Body of pancreas (tissue), 4 donors: ENCODE data around the gene TAMALIN. TPM values are rescaled to one million over a fixed set of nuclear protein-coding genes. Genes with fewer than 3 reads are reported as not detected.

Source experiments
- ATAC-seq: fragments of 150-250 bp; one replicate; pipeline ENCODE4 v1.9.1; 2016
- DNase-seq, 4 donors: peaks; one replicate each; pipeline ENCODE4 v3.0.0-alpha.2; 2019
- H3K27ac ChIP-seq, 4 donors: fragments of 200-600 bp; sonication (generic); 1 replicate in 3 of 4; 2 replicates in 1 of 4; pipeline versions ENCODE4 v1.5.1 to v1.6.1; 2016 to 2019; ENCODE audit warnings: mild to moderate bottlenecking in 1 of 4, mixed read lengths in 1 of 4, moderate library complexity in 1 of 4
- H3K27me3 ChIP-seq, 2 donors: fragments of 200-600 bp; sonication (generic); one replicate each; pipeline ENCODE4 v1.6.0; 2016; ENCODE audit warnings: mild to moderate bottlenecking in 1 of 2
- H3K36me3 ChIP-seq, 2 donors: fragments of 200-600 bp; sonication (generic); replicated peaks in 1 of 2; 2 replicates each; pipeline ENCODE4 v1.5.1; 2016; ENCODE audit warnings: low read depth in 2 of 2; ENCODE audit not compliant: insufficient read depth in 1 of 2
- H3K4me1 ChIP-seq: fragments of 200-600 bp; sonication (generic); one replicate; pipeline ENCODE4 v1.6.0; 2016
- H3K4me3 ChIP-seq, 2 donors: fragments of 200-600 bp; sonication (generic); 1 replicate in 1 of 2; 2 replicates in 1 of 2; pipeline ENCODE4 v1.5.1; 2016 to 2019
- H3K9me3 ChIP-seq, 3 donors: fragments of 200-600 bp; sonication (generic); 1 replicate in 2 of 3; 2 replicates in 1 of 3; pipeline ENCODE4 v1.5.1; 2016
- POLR2A ChIP-seq, 3 donors: fragments of 450-650 bp; IDR thresholded peaks; one replicate each; pipeline ENCODE4 v1.6.1; 2016; ENCODE audit warnings: antibody characterized with exemption in 3 of 3, mild to moderate bottlenecking in 2 of 3
- WGBS, 2 donors: methylation state at CpG; one replicate each; pipeline ENCODE4 v1.1.5; 2017; 5-methylcytosine and 5-hydroxymethylcytosine counted together
- intact Hi-C: fragments of 100-400 bp; cut with DNase I; formaldehyde crosslinking; loops from one replicate; pipeline ENCODE4 v1.15.1; 2023
- total RNA-seq, 2 donors: library from RNA; depleted of rRNA; stranded (reverse); fragments of >200 nt; gene quantifications; one replicate each; pipeline ENCODE4 v1.1.0, GENCODE V29; 2016
- TF ChIP-seq, protein P1 (sequence below), 7 experiments: fragments of 450-650 bp in 4 of 7; fragments of 200-600 bp in 3 of 7; sonication (generic) in 3 of 7; IDR thresholded peaks; one replicate each; pipeline ENCODE4 v1.5.1; 2016 to 2019; ENCODE audit warnings: antibody characterized with exemption in 7 of 7

TAMALIN gene
- total RNA-seq, 2 donors from 2014 or later = 7.0 to 19.4 TPM

GRCh38 chr12:52035190-52035589 is 28.4 kb downstream of the TAMALIN start:
- Histone ChIP-seq H3K9me3 (no peaks in the 10 kb centered on the region), H3K27ac (no peak overlapping the region), H3K4me3 (no peak overlapping the region), H3K36me3 (no peaks in the 10 kb centered on the region), H3K27me3 (no peaks in the 10 kb centered on the region), H3K4me1 (peaks cover 43% of the 10 kb centered on the region)
- intact Hi-C loops = no loop called here
- TF ChIP-seq, protein P1, sequence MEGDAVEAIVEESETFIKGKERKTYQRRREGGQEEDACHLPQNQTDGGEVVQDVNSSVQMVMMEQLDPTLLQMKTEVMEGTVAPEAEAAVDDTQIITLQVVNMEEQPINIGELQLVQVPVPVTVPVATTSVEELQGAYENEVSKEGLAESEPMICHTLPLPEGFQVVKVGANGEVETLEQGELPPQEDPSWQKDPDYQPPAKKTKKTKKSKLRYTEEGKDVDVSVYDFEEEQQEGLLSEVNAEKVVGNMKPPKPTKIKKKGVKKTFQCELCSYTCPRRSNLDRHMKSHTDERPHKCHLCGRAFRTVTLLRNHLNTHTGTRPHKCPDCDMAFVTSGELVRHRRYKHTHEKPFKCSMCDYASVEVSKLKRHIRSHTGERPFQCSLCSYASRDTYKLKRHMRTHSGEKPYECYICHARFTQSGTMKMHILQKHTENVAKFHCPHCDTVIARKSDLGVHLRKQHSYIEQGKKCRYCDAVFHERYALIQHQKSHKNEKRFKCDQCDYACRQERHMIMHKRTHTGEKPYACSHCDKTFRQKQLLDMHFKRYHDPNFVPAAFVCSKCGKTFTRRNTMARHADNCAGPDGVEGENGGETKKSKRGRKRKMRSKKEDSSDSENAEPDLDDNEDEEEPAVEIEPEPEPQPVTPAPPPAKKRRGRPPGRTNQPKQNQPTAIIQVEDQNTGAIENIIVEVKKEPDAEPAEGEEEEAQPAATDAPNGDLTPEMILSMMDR (IDR thresholded peaks at IDR 0.05) = no peak
- TF ChIP-seq POLR2A (IDR thresholded peaks at IDR 0.05) = no peak
- ATAC-seq (no peak), DNase-seq (no peak)
- WGBS, 2 donors = 93 to 97% methylated on average over 4 of the region's 4 CpGs

DNA sequence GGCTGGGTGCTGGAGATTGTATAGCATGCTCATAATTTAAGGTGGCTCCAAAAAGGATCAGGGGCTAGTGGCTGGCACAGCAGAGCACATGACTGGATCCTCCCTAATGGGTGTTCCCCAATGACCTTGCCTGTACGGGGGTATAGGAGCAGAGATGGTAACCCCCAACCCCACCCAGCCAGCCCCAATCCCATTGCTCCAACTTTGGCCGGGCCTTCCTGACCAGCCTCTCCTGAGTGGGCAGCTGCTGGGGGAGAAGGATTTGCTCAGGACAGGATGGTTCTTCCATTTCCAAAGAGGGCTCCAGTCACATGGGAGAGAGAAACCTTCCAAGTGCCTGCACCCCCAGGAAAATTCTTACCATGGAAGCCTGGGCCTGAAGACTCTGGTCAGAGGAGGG is 29.2 kb downstream of the TAMALIN start:
- whole genome bisulfite sequencing, 2 donors = 85 to 88% methylated on average over 2 of the region's 2 CpGs
- H3K9me3 ChIP-seq = no peaks in the 10 kb centered on the region
- peak overlapping the region; percentile 80 to 96 (median 90) for H3K27ac ChIP-seq
- DNase-seq (peak in 1 of 4 donors; percentile 16), ATAC-seq (no peak)
- H3K27me3 ChIP-seq = no peaks in the 10 kb centered on the region
- TF ChIP-seq, protein P1 (IDR thresholded peaks at IDR 0.05) = no peak
- no peak for TF ChIP-seq POLR2A (IDR thresholded peaks at IDR 0.05)
- no peak overlapping the region for H3K4me3 ChIP-seq
- H3K4me1 ChIP-seq = peaks cover 43% of the 10 kb centered on the region
- H3K36me3 ChIP-seq = no peaks in the 10 kb centered on the region
- intact Hi-C loops = no loop called here

GRCh38 chr12:52036587-52037171 is 29.9 kb downstream of the TAMALIN start:
- no peaks in the 10 kb centered on the region for H3K36me3 ChIP-seq
- peaks cover 47% of the 10 kb centered on the region for H3K4me1 ChIP-seq
- WGBS, 2 donors = 6 to 71% methylated on average over 3 to 32 of the region's 53 CpGs
- H3K27me3 ChIP-seq = no peaks in the 10 kb centered on the region
- peak; percentile 90 to 95 (median 92) for DNase-seq
- TF ChIP-seq, protein P1 (IDR thresholded peaks at IDR 0.05) = no peak
- peak; percentile 66 to 83 (median 83) for TF ChIP-seq POLR2A (IDR thresholded peaks at IDR 0.05)
- H3K4me3 ChIP-seq = no peak overlapping the region
- H3K9me3 ChIP-seq = no peaks in the 10 kb centered on the region
- H3K27ac ChIP-seq = peak overlapping the region; percentile 80 to 96 (median 90)
- ATAC-seq = peak; percentile 69
- intact Hi-C loops = no loop called here

GRCh38 chr12:52037248-52037861 is 30.6 kb downstream of the TAMALIN start:
- 1 to 8% methylated on average over 2 to 43 of the region's 59 CpGs for WGBS, 2 donors
- no peaks in the 10 kb centered on the region for H3K27me3 ChIP-seq
- peak overlapping the region in 1 of 2 donors; percentile 57 for H3K4me3 ChIP-seq
- peak; percentile 60 to 75 (median 65) for DNase-seq
- H3K9me3 ChIP-seq = no peaks in the 10 kb centered on the region
- peak; percentile 7 for ATAC-seq
- TF ChIP-seq, protein P1 (IDR thresholded peaks at IDR 0.05) = peak in 2 of 7 experiments; percentile 16 to 23
- TF ChIP-seq POLR2A (IDR thresholded peaks at IDR 0.05) = peak in 2 of 3 donors; percentile 29 to 34
- peak overlapping the region; percentile 80 to 92 (median 88) for H3K27ac ChIP-seq
- no peaks in the 10 kb centered on the region for H3K36me3 ChIP-seq
- intact Hi-C loops = no loop called here
- H3K4me1 ChIP-seq = peaks cover 43% of the 10 kb centered on the region
